ENCODE measurements around the gene LRRC72.
A peak's percentile ranks its signal among the peaks of the same experiment; 100 is the strongest.
"Not testable (repeated sequence)": the region's sequence is repeated elsewhere in the genome, so short reads cannot be mapped to it uniquely, and the experiment has no call there.

Gene LRRC72

DNA sequence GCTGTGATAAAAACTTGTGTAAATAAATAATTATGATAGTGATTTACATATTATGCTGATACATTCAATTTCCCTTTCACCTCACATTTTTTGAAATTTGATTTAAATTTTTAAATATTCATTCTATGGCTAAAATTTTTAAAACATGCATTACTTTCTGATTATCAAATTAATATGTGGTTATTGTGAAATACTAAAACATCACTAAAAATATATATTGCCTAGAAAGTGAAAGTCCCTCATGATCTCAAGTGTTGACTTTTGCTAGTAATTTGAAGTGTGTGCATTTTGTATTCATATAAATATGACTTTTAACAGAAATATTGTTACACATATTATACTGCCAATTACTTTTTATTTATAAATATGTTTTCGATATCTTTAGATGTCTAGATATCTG lies 3.1 kb downstream of the LRRC72 start:
- no peak for DNase-seq (ENCODE audit: low spot score)

DNA sequence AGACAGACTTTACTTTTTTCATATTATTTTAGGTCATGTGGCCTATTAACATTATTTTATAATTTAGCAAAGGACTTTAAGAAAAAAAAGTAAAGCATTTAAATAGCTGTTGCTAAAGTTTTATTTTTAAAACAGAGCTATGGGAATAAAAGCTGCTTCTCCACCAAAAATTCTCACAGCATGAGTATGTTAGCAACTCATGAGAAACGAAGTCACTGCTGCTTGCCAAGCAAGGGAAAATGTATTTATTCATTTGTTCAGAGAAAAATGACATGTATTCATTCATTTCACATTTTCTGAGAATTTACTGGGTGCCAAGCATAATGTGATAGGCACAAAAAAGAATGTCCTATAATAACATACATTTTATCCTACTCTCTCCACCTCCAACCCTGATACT lies 5.1 kb downstream of the LRRC72 start:
- DNase-seq (ENCODE audit: low spot score) = no peak

DNA sequence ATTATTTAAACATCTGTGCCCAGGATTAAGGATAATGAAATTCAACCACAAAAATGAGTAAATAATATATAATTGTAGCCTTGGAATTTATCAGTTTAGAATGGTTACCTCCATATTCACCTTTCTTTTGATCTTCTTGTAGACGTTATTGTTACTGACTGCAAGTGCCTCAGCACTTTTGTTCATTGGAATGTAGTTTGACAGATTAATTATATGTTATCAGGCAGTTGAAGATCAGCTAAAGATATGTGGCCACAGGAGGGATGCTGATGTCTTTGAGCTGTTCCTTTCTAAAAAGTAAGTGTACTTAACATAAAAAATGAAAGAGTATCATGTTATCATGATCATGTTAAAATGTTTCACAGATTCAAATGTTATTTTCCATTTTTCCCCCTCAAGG lies 5.6 kb downstream of the LRRC72 start:
- no peak for DNase-seq (ENCODE audit: low spot score)

DNA sequence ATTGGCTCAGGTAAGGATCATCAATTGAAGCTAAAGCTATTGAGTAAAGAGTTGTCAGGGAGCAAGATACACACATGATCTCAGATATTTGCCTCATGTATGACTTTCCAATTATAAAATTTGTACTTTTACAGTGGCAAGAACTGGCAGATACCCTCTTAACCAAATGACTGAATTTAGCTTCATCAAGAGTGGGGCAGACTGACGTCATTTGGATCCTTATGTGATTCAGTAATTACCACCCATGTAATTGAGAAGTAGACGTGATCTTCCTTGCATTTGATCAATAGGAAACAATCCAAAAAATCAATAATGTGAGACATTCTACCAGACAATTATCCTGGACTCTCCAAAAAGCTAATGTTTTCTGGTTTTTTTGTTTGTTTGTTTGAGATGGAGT lies 8.9 kb downstream of the LRRC72 start:
- no peak for DNase-seq (ENCODE audit: low spot score)

DNA sequence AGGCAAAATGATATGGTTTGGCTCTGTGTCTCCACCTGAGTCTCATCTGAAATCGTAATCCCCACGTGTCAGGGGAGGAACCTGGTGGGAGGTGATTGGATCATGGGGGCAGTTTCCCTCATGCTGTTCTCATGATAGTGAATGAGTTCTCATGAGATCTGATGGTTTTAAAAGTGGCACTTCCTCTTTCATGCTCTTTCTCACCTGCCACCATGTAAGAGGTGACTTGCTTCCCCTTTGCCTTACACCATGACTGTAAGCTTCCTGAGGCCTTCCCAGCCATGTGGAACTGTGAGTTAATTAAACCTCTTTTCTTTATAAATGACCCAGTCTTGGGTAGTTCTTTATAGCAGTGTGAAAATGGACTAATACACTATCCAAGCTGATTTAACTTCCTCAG lies 13.9 kb downstream of the LRRC72 start:
- DNase-seq (ENCODE audit: low spot score) = not testable (repeated sequence)

DNA sequence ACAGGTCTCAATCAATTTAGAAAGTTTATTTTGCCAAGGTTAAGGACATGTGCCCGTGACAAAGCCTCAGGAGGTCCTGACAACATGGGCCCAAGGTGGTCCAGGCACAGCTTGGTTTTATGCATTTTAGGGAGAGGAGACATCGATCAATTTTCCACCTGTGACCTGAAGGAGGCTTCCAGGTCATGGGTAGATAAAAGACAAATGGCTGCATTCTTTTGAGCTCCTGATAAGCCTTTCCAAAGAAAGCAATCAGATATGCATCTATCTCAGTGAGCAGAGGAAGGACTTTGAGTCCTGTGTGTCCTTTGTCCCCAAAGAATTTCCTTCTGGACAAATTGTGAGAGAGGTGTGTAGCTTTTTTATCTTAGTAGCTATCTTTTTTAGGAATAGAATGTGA lies 15.8 kb downstream of the LRRC72 start:
- no peak for DNase-seq (ENCODE audit: low spot score)

DNA sequence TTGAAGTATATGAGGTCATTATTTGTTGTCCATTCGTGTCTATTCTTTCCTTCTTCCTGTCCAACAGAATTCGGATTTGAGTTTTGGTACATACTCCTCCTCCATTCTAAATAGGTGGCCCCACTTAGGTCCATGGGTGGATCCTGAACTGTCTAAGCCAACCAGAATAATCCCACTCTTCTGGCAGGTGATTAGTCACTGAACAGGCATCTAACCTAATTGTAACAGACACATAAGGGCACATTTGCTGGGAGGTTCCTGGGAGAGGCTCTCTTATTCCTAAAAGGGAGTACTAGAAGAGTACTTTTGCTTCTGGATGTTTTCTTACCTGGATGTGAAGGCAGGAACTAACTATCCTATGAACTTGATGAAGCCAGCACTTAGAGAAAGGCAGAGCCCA lies 16.8 kb downstream of the LRRC72 start:
- DNase-seq (ENCODE audit: low spot score) = no peak

DNA sequence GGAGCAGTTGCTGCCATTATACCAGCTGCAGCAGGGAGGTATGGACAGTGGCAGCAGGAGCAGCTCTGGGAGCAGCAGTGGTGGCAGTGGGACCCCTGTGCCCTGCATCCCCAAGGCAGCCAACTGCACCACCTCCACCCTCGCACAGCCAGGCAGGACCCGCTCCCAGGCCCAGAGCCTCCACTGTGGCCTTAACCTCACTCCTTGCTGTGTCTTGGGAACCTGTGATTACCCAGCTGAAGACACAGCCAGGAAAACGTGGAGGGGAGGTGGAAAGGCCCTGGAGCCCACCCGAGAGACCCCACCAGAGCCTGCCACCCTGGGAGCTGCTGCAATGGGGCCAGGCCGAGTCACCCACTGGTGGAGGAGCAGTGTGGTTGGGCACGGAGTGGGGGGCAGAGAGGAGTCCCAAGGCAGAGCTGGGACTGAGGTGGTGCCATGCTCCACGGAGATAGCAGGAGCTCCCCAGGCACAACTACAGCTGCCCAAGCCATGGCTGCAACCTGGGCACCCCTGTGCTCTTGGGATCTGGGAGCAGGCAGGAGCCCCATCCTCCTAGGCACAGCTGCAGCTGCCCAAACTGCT lies 20.4 kb downstream of the LRRC72 start:
- DNase-seq (ENCODE audit: low spot score) = no peak

DNA sequence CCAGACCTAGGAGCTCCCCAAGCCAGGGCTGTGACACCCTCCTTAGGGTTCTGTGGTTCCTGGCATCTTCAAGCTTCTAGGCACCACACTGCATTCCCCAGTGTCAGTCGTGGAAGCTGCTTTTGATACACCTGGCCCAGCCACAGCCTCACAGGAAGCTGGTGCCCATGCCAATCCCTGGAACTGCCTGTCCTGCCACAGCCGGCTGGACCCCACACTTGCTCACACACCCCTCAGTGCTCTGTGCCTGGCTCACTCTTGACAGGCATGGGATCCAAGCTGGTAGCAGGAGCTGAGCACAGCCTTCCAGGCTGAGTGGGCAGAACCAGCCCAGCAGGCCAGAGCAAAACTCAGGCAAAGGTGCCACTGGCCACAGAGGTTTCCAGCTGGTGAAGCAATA lies 21.8 kb downstream of the LRRC72 start:
- DNase-seq (ENCODE audit: low spot score) = no peak

DNA sequence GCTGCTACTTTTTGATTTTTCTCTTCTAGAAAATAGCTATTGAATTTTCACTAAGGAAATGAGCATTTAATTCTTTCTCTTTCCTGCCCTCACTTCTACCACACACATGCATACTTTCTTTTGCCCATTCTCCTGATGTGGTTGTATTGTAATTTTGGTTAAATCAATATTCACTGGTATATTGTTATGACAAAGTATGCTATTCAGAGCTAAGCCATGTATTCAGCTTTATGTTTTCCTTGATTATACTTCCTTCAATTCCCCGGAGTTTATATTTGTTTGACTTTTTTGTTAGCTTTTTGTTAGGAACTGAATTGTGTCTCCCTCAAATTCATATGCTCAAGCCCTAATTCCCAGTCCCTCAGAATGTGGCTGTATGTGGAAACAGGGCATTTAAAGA lies 24.0 kb downstream of the LRRC72 start:
- DNase-seq (ENCODE audit: low spot score) = no peak

DNA sequence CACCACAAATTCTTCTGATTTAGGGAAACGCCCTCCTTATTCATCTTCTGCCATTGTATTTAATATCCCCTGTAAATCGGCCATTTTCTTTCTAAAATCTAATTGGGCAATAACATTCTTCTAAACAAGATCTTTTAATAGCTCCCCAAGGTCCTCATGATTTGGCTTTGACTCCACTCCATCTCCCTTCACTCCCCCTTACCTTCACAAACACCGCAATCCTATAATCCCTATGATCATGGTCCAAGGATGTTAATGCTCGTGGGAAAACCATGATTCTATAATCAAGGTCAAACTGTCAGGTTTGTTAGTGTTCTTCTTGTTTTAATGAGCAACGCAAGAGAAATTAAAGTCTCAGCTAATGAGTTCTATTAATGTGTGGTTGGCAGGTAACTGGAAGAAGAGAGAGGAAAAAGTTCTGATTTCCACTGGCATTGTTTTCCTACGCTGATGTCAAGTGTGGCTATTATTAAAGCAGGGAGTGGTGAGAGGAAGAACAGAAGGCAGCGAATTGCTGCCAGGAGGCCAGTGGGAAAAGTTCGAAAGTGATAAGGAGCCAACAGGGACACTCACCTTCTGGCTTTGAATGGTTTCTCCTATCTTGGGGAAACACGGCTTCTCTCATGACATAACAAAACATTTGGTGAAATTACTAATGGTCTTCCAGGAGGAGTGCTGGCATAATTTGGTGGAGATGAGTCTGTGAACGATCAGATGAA lies 28.1 kb downstream of the LRRC72 start:
- no peak for DNase-seq (ENCODE audit: low spot score)

DNA sequence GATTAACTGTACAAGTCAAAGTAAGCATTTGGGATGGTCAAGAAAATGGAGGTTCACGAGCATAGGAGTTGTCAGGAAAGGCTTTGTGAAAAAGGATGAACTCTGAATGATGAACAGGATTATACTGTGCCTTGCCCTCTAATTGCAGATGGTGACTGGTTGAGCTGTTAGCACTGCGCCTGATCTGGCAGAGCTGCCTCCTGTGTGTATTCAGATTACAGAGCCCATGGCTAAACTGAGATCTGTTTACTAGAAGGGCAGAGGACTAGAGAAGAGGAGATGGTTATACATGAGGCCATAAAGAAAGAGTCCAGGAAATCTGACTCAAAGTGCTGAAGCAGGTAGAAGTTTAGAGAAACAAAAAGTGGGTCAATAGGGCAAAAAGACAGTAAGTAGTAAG lies 29.7 kb downstream of the LRRC72 start:
- no peak for DNase-seq (ENCODE audit: low spot score)

DNA sequence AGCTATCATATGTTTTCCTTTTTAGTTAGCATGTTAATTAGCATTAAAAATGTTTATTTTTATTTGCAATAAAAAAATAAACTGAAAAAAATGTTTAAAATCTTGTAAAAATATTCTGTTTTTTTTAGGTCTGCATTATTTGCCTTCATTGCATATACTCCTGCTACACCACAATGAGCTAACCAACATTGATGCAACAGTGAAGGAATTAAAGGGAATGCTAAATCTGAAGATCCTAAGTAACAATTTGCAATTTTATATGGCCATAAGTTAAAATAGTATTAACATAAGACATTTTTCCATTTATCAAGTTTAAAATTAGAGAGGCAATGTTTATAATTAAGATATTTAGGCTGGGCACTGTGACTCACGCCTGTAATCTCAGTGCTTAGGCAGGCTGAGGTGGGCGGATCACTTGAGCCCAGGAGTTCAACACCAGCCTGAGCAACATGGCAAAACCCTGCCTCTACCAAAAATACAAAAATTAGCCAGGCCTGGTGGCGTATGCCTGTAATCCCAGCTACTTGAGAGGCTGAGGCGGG lies 32.2 kb downstream of the LRRC72 start:
- no peak for DNase-seq (ENCODE audit: low spot score)

DNA sequence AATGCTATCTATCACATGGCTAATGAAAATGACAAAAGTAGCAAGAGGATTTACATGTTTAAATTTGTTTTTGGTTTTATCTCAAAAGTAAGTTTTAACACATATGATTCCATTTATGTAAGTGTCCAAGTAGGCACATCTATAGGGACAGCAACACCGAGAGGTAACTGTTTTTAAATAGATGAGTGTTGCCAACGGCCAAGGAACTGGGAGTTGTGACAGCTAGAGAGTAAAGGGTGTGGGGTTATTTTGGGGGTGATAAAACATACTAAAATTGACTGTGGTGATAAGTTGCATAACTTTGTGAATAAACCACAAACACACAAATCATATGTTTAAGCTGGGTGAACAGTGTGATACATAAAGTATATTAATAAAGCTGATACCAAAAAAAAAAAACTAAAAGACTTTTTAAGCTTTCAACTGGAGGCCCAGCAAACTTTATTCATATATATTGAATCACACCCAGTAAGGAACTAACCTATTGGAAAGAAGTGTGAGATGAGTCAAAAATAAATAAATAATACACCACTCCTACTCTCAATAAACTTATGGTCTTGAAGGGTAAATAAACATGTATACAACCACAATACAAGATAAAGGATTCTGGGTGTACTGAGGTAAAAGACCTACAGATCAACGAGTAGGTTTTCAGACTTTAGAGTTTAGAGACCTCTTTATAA lies 33.0 kb downstream of the LRRC72 start:
- DNase-seq (ENCODE audit: low spot score) = no peak

DNA sequence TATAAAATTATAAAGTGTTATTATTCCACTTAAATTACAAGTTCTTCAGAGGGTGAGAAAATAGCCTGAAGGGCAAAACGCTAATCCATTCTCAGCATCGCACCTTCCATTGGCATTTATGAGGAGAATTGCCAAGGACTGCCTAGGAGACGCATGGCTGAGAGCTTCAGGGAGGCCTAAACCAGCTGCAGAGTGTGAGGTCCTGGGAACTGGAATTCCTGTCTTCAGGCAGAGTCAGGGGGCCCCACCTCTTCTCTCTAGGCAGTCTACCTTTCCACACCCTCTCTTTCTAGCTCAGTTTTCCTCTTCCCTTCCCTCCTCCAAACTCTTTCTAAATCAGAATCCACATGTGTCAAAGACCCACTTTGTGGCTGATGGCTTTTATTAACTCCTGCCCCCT lies 35.3 kb downstream of the LRRC72 start:
- DNase-seq (ENCODE audit: low spot score) = no peak

DNA sequence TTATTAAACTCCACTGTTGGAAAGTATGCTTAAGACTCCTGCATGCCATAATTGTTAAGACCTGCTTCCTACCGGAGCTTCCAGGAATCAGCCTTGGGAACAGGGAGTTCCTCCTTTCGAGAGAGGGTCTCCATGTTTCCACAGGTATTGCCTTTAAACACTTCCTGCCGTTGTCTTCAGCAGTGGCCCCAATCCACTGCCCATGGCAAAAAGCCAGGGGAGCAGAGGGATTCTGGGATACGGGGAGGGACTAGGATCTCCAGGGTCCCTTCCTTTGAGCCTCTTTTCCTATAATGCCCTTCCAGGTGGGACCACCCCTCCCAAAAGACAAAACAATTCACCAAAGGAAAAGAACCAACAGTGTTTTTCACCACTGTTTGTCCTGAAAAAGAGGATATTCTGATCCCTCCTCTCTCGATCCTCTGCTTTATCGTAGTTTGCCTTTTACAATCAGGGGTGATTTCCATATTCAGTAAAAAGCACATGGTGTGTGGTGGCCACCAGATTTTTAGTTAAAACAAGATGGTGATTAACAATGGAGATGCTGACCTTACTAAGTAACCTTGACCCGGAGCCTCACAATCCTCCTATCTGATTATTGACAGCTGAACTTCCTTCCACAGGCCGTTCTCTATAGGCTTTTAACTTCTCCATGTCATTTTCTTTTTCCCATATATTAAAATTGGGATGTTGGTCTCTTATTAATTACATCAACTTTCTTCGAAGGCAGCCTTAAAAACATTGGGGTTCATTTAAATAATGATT lies 36.0 kb downstream of the LRRC72 start:
- no peak for DNase-seq (ENCODE audit: low spot score)

DNA sequence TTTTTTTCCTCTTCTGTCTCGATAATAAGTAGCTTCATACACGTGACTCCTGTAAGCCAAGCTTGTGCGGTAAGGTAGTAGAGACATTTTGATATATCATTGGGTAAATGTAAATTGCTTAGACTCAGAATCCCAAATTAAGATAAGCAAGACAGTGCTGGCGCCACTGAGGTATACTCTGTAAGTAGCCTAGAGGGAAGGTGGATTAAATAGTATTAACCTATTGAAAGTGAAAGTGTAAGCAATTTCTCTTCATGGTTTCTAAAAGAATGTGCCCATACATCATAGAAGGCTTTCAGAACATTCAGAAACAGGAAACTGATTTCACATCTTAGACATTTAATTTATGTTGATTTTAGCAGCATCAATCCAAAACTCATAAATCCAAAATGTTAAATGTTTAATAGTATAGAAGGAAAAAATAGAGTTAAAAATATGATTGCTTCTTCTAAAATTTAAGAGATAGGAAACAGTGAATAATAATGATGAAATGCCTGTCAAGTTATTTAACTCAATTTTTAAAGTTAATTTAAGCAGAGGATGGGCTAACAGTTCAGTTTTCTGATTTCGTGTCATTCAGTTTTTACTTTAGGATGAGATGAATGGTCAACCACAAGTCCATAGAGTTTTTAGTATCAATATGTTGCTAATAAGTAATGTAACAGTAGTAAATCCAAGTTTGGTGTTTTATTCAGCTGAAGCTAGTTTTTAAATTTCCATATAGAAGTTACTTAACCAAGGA lies 36.8 kb downstream of the LRRC72 start:
- DNase-seq (ENCODE audit: low spot score) = no peak

DNA sequence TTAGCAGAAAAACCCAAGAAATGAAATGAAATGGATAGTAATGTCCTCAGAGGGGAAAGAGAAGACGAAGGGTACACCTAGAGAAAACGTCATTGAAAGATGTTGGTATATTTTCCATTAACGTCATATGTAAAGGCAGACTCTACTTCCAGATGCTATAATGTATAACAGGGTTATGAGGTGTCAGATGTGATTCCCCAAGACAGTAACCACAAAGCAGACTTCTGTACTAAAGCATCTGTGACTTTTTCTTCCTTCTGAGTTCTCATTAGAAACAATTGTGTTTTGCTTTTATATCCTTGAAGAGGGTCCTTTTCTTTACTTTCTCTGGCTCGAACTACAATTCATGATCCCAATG lies 37.4 kb downstream of the LRRC72 start:
- DNase-seq (ENCODE audit: low spot score) = no peak

DNA sequence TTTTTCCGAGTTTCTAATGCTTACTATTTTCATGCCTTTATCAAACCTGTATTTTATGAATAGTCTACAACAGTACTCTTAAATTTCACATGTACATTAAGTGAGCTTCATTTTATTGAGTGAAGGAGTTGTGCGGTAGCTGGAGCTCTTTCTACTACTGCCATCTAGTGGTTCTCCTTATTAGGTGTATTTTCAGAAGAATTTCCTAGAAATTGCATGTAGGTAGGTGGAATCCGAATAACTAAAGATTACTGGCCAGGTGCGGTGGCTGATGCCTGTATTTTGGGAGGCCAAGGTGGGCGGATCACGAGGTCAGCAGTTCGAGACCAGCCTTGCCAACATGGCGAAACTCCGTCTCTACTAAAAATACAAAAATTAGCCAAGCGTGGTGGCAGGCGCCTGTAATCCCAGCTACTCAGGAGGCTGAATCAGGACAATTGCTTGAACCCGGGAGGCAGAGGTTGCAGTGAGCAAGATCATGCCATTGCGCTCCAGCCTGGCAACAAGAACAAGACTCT lies 38.3 kb downstream of the LRRC72 start:
- peak; percentile 54 for DNase-seq (ENCODE audit: low spot score)

DNA sequence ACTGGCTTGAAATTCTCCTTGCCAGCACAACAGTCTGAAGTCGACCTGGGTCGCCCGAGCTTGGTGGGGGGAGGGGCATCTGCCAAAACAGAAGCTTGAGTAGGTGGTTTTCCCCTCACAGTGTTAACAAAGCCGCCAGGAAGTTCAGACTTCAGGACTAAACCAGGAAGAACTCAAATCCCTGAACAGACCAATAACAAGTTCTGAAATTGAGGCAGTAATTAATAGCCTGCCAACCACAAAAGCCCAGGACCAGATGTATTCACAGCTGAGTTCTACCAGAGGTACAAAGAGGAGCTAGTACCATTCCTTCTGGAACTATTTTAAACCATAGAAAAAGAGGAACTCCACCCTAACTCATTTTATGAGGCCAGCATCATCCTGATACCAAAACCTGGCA lies 45.3 kb downstream of the LRRC72 start:
- DNase-seq (ENCODE audit: low spot score) = no peak

DNA sequence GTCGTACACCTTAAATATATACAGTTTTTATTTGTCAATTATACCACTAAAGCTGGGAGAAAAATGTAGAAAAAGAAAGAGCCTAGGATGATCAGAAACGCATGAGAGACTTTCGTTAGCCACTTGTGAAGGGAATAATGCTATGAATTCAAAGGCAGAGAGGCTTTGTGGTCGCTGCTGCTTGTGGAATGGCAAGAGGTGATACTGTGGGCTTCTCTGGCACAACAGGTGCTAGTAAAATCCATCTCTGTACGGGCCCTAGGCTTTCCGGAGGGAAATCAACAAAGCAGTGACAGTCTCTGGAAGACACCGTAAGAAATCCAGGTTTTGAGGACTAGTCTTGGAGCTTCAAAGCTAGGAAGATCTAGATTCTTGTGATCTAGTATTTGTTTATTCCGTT lies 52.6 kb downstream of the LRRC72 start:
- DNase-seq (ENCODE audit: low spot score) = no peak

DNA sequence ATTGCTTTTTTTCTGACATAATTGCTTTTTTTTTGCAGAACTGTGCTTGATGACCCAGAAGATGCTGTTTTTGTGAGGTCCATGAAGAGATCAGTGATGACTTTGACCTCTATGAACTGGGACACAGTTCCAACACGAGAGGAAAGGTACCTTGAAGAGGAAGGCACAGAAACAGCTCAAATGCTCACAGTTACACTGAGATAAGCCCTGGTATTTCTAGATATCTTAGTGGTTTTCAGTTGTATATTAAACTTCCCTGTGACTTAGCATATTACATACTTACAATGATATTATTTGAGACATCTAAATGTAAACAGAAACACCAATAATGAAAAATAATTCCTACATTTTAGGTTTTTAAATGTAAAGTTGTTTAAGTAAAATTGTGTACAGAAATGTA lies 54.7 kb downstream of the LRRC72 start:
- no peak for DNase-seq (ENCODE audit: low spot score)
